HepG2 (cell line): Measurements from ENCODE around the gene ALG14. TPM values are rescaled to one million over a fixed set of nuclear protein-coding genes. Genes with fewer than 3 reads are reported as not detected.
A peak's percentile ranks its signal among the peaks of the same experiment; 100 is the strongest.

Experiments used
- CCDC6 ChIP-seq: sonication (generic); formaldehyde crosslinking; IDR thresholded peaks from 2 replicates; pipeline ENCODE4 v1.8.1; 2022; ENCODE audit warnings: mild to moderate bottlenecking, missing genetic modification reagents, moderate library complexity
- CHD2 ChIP-seq: IDR thresholded peaks from 2 replicates; pipeline ENCODE4 v1.6.1; 2011; ENCODE audit warnings: low read depth, low read length, improper control_type of control experiment
- EZH2 ChIP-seq: conservative IDR thresholded peaks from 2 replicates; pipeline ENCODE4 v1.6.1; 2012; ENCODE audit warnings: mild to moderate bottlenecking, low read depth, low read length, moderate library complexity
- GABPB1 ChIP-seq: IDR thresholded peaks from 2 replicates; pipeline ENCODE4 v1.6.1; 2016; ENCODE audit warnings: mild to moderate bottlenecking, missing genetic modification reagents, moderate library complexity, missing compliant biosample characterization
- GATAD2A ChIP-seq: IDR thresholded peaks from 2 replicates; pipeline ENCODE4 v1.6.1; 2016
- HHEX ChIP-seq: IDR thresholded peaks from 2 replicates; pipeline ENCODE4 v1.6.1; 2016; ENCODE audit warnings: control low read depth
- HOXA3 ChIP-seq: sonication (generic); formaldehyde crosslinking; IDR thresholded peaks from 2 replicates; pipeline ENCODE4 v1.5.0; 2020; ENCODE audit warnings: missing genetic modification reagents
- HOXA9 ChIP-seq: sonication (generic); formaldehyde crosslinking; IDR thresholded peaks from 2 replicates; pipeline ENCODE4 v1.8.1; 2022; ENCODE audit warnings: missing genetic modification reagents, mild to moderate bottlenecking, moderate library complexity, borderline replicate concordance
- JUND ChIP-seq: sonication (generic); formaldehyde crosslinking; IDR thresholded peaks from 2 replicates; pipeline ENCODE4 v1.8.0; 2022; ENCODE audit warnings: mild to moderate bottlenecking, missing genetic modification reagents
- NFKBIZ ChIP-seq: IDR thresholded peaks from 2 replicates; pipeline ENCODE4 v1.6.1; 2018; ENCODE audit warnings: missing genetic modification reagents, missing compliant biosample characterization
- ONECUT2 ChIP-seq: sonication (generic); formaldehyde crosslinking; IDR thresholded peaks from 2 replicates; pipeline ENCODE4 v1.4.0; 2020; ENCODE audit warnings: missing genetic modification reagents
- PCBP1 ChIP-seq: fragments of 200-400 bp; formaldehyde crosslinking; IDR thresholded peaks from 2 replicates; pipeline ENCODE4 v1.6.1; 2017; ENCODE audit warnings: mild to moderate bottlenecking, low read depth, low read length, borderline replicate concordance
- RAD21 ChIP-seq: fragments of 450-650 bp; formaldehyde crosslinking; IDR thresholded peaks from 2 replicates; pipeline ENCODE4 v1.5.0; 2020; ENCODE audit warnings: mild to moderate bottlenecking
- RAD51 ChIP-seq: fragments of 450-650 bp; IDR thresholded peaks from 2 replicates; pipeline ENCODE4 v1.6.1; 2016; ENCODE audit warnings: borderline replicate concordance
- REL ChIP-seq: sonication (generic); formaldehyde crosslinking; conservative IDR thresholded peaks from 2 replicates; pipeline ENCODE4 v1.8.0; 2022; ENCODE audit warnings: mild to moderate bottlenecking, missing genetic modification reagents, moderate library complexity
- SNAPC2 ChIP-seq: sonication (generic); formaldehyde crosslinking; IDR thresholded peaks from 2 replicates; pipeline ENCODE4 v1.8.1; 2022; ENCODE audit warnings: mild to moderate bottlenecking, missing genetic modification reagents
- SYNCRIP ChIP-seq: fragments of 200-400 bp; formaldehyde crosslinking; IDR thresholded peaks from 2 replicates; pipeline ENCODE4 v1.6.1; 2018; ENCODE audit warnings: mild to moderate bottlenecking, low read depth, low read length; ENCODE audit not compliant: insufficient read depth
- TRIM24 ChIP-seq: sonication (generic); formaldehyde crosslinking; IDR thresholded peaks from 2 replicates; pipeline ENCODE4 v1.8.0; 2022; ENCODE audit warnings: mild to moderate bottlenecking, missing genetic modification reagents
- U2AF2 ChIP-seq: fragments of 200-400 bp; formaldehyde crosslinking; IDR thresholded peaks from 2 replicates; pipeline ENCODE4 v1.6.1; 2017; ENCODE audit warnings: low read depth, mild to moderate bottlenecking, low read length
- WIZ ChIP-seq: sonication (generic); formaldehyde crosslinking; IDR thresholded peaks from 2 replicates; pipeline ENCODE4 v1.5.1; 2020; ENCODE audit warnings: mild to moderate bottlenecking, missing genetic modification reagents
- XRCC5 ChIP-seq: fragments of 200-400 bp; formaldehyde crosslinking; optimal IDR thresholded peaks from 2 replicates; pipeline ENCODE3; 2017; ENCODE audit warnings: mild to moderate bottlenecking, low read length
- ZBTB38 ChIP-seq: sonication (generic); formaldehyde crosslinking; IDR thresholded peaks from 2 replicates; pipeline ENCODE4 v1.5.1; 2020; ENCODE audit warnings: mild to moderate bottlenecking, missing genetic modification reagents
- ZMYM3 ChIP-seq: sonication (generic); formaldehyde crosslinking; IDR thresholded peaks from 2 replicates; pipeline ENCODE4 v1.5.1; 2020; ENCODE audit warnings: mild to moderate bottlenecking, missing genetic modification reagents
- ZNF317 ChIP-seq: sonication (generic); formaldehyde crosslinking; IDR thresholded peaks from 2 replicates; pipeline ENCODE4 v1.5.0; 2020; ENCODE audit warnings: mild to moderate bottlenecking, missing genetic modification reagents
- ZNF367 ChIP-seq: sonication (generic); formaldehyde crosslinking; IDR thresholded peaks from 2 replicates; pipeline ENCODE4 v1.4.0; 2020; ENCODE audit warnings: missing genetic modification reagents, borderline replicate concordance
- polyA plus RNA-seq, 8 experiments: library from polyadenylated mRNA; depleted of rRNA in 3 of 8; stranded (reverse) in 7 of 8; unstranded in 1 of 8; fragments of >200 nt; fragmentation: Illumina TruSeq in 4 of 8; extraction: Trizol in 4 of 8; gene quantifications; 2 replicates each; pipeline versions ENCODE4 v1.2.1 to v1.2.3, GENCODE V29; 2011 to 2016; ENCODE audit warnings: low read depth in 4 of 8, missing spikeins in 1 of 8, mixed read lengths in 1 of 8; ENCODE audit not compliant: insufficient read depth in 1 of 8
- total RNA-seq, 5 experiments: library from RNA; depleted of rRNA; stranded (reverse); fragments of >200 nt; fragmentation: Illumina TruSeq; extraction: Trizol; gene quantifications; 2 replicates each; pipeline ENCODE4 v1.2.3, GENCODE V29; 2016; ENCODE audit warnings: low read depth in 1 of 5
- TF ChIP-seq, protein P1 (sequence below): sonication (generic); formaldehyde crosslinking; IDR thresholded peaks from 2 replicates; pipeline ENCODE4 v1.8.0; 2022; ENCODE audit warnings: mild to moderate bottlenecking, missing genetic modification reagents; ENCODE audit not compliant: insufficient replicate concordance
- TF ChIP-seq, protein P2 (sequence below): sonication (generic); formaldehyde crosslinking; IDR thresholded peaks from 2 replicates; pipeline ENCODE4 v1.8.1; 2022; ENCODE audit warnings: mild to moderate bottlenecking, missing genetic modification reagents
- TF ChIP-seq, protein P3 (sequence below): sonication (generic); formaldehyde crosslinking; IDR thresholded peaks from 2 replicates; pipeline ENCODE4 v1.4.0; 2020; ENCODE audit warnings: missing genetic modification reagents

ALG14 gene
- total and polyA plus RNA-seq, 2 of the 13 experiments (the other 11 are each of a cell fraction or from before 2014, with no cell fraction given): 4.5 to 12.7 TPM

DNA sequence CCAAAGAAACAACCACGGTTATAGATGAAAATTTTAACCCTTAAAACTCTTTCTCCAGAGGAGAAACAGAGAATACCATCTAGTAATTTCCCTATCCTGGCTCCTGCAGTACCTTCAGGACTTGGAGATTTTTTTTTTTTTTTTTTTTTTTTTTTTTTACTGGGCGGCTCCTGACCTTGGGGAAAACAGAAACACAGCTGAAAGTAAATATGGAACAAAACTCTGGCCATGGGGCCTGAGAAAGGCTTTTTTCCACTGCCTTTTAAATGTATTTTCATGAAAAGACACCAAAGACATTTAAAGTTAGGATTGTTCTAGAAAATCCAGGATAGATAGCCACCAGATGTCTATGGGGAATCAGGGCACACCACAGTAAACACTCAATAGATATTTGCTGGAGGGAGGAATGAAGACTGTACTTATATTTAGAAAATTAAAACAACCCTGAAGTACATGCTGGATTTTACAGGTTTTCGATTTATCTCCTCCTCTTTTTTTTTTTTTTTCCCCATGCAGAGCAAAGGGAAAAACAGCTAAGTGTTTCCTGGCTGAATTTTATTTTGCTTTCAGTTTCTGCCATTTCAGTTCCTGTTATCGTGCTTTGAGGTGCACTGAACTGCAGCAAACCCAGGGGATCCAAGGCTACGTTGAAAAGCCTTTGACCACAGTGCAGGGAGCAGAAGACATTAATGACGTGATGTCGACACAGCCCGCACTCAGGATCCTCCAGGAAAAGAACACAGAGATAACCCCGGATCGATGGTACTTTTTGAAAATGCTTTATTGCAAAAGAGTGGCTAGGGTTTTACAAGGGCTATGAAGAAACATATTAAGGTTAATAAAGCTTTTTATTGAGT, 110.1 kb downstream of the ALG14 start (continued):
- TF ChIP-seq XRCC5 (no peak), WIZ (no peak), U2AF2 (no peak), HHEX (no peak), RAD51 (no peak), NFKBIZ (CRISPR knock-in tag) (0 out of 2 replicates have a peak, but pooled peaks have one; percentile 56), CCDC6 (CRISPR knock-in tag) (no peak), TRIM24 (CRISPR knock-in tag) (no peak), ZMYM3 (peak; percentile 51; the same call in 1 of the 2 replicates), ZNF367 (CRISPR knock-in tag) (no peak), GATAD2A (CRISPR knock-in tag) (peak; percentile 93), ONECUT2 (peak; percentile 95), SNAPC2 (CRISPR knock-in tag) (no peak), ZNF317 (CRISPR knock-in tag) (no peak), GABPB1 (CRISPR knock-in tag) (no peak), RAD21 (CRISPR knock-in tag) (no peak), EZH2 (no peak), JUND (CRISPR knock-in tag) (no peak), ZBTB38 (CRISPR knock-in tag) (no peak), CHD2 (no peak), PCBP1 (no peak), REL (no peak), SYNCRIP (no peak), HOXA9 (CRISPR knock-in tag) (no peak), HOXA3 (CRISPR knock-in tag) (peak; percentile 92)
- TF ChIP-seq, protein P1, sequence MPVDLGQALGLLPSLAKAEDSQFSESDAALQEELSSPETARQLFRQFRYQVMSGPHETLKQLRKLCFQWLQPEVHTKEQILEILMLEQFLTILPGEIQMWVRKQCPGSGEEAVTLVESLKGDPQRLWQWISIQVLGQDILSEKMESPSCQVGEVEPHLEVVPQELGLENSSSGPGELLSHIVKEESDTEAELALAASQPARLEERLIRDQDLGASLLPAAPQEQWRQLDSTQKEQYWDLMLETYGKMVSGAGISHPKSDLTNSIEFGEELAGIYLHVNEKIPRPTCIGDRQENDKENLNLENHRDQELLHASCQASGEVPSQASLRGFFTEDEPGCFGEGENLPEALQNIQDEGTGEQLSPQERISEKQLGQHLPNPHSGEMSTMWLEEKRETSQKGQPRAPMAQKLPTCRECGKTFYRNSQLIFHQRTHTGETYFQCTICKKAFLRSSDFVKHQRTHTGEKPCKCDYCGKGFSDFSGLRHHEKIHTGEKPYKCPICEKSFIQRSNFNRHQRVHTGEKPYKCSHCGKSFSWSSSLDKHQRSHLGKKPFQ (CRISPR knock-in tag): no peak
- TF ChIP-seq, protein P2, sequence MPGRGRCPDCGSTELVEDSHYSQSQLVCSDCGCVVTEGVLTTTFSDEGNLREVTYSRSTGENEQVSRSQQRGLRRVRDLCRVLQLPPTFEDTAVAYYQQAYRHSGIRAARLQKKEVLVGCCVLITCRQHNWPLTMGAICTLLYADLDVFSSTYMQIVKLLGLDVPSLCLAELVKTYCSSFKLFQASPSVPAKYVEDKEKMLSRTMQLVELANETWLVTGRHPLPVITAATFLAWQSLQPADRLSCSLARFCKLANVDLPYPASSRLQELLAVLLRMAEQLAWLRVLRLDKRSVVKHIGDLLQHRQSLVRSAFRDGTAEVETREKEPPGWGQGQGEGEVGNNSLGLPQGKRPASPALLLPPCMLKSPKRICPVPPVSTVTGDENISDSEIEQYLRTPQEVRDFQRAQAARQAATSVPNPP (CRISPR knock-in tag): no peak
- TF ChIP-seq, protein P3, sequence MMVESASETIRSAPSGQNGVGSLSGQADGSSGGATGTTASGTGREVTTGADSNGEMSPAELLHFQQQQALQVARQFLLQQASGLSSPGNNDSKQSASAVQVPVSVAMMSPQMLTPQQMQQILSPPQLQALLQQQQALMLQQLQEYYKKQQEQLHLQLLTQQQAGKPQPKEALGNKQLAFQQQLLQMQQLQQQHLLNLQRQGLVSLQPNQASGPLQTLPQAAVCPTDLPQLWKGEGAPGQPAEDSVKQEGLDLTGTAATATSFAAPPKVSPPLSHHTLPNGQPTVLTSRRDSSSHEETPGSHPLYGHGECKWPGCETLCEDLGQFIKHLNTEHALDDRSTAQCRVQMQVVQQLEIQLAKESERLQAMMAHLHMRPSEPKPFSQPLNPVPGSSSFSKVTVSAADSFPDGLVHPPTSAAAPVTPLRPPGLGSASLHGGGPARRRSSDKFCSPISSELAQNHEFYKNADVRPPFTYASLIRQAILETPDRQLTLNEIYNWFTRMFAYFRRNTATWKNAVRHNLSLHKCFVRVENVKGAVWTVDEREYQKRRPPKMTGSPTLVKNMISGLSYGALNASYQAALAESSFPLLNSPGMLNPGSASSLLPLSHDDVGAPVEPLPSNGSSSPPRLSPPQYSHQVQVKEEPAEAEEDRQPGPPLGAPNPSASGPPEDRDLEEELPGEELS: peak; percentile 86
